DND-41 (cell line): ENCODE data around the gene TBX20.
"Not testable (repeated sequence)": the region's sequence is repeated elsewhere in the genome, so short reads cannot be mapped to it uniquely, and the experiment has no call there.

ENCODE experiments used
- EZH2 ChIP-seq: IDR thresholded peaks from 3 replicates; pipeline ENCODE4 v1.6.1; 2012; ENCODE audit warnings: borderline replicate concordance, low read depth, mild to moderate bottlenecking, moderate library complexity, low read length, inconsistent platforms; ENCODE audit not compliant: severe bottlenecking
- TF ChIP-seq, protein P1 (sequence below): IDR thresholded peaks from 2 replicates; pipeline ENCODE4 v1.5.1; 2012; ENCODE audit warnings: borderline replicate concordance, low read length, moderate library complexity, mild to moderate bottlenecking; ENCODE audit not compliant: poor library complexity, severe bottlenecking; ENCODE audit errors: extremely low read depth

DNA sequence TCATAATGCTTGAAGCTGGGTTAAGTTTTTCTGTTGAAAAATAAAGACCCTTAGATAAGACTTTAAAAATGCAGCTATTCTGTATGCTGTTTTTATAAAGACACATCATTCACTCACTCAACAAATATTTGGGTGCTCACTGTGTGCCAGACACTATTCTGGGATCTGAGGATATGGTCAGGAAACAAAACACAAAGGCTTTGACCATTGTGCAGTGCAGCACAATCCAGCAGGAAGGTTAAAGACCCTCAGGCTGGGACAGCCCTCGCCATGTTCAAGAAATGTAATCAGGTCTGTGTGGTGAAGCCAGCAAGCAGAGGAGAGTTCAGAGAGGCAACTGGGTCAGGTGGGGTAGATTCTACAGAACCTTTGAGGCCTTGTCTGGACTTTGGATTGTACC lies 31.5 kb downstream of the TBX20 start:
- not testable (repeated sequence) for TF ChIP-seq EZH2
- TF ChIP-seq, protein P1, sequence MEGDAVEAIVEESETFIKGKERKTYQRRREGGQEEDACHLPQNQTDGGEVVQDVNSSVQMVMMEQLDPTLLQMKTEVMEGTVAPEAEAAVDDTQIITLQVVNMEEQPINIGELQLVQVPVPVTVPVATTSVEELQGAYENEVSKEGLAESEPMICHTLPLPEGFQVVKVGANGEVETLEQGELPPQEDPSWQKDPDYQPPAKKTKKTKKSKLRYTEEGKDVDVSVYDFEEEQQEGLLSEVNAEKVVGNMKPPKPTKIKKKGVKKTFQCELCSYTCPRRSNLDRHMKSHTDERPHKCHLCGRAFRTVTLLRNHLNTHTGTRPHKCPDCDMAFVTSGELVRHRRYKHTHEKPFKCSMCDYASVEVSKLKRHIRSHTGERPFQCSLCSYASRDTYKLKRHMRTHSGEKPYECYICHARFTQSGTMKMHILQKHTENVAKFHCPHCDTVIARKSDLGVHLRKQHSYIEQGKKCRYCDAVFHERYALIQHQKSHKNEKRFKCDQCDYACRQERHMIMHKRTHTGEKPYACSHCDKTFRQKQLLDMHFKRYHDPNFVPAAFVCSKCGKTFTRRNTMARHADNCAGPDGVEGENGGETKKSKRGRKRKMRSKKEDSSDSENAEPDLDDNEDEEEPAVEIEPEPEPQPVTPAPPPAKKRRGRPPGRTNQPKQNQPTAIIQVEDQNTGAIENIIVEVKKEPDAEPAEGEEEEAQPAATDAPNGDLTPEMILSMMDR = not testable (repeated sequence)
